ENCODE results near the gene AGAP9. TPM values are rescaled to one million over a fixed set of nuclear protein-coding genes. Genes with fewer than 3 reads are reported as not detected.
"Not testable (repeated sequence)": the region's sequence is repeated elsewhere in the genome, so short reads cannot be mapped to it uniquely, and the experiment has no call there.

Gene AGAP9
- total RNA-seq, 1 experiment from 2014 or later, result 8.6 TPM

- not testable (repeated sequence) for H3K18ac ChIP-seq (ENCODE audit: insufficient read length, low read depth, low read length); H4K20me1 ChIP-seq (ENCODE audit: control insufficient read depth, insufficient read depth, insufficient read length); H2BK12ac ChIP-seq (ENCODE audit: insufficient read length, low read depth, low read length); H3K9me3 Mint-ChIP-seq; H2AFZ ChIP-seq (ENCODE audit: low read length); H3K23me2 ChIP-seq (ENCODE audit: insufficient read length, low read depth, low read length, poor library complexity, severe bottlenecking); H4K8ac ChIP-seq (replicated peaks; ENCODE audit: insufficient read length, low read depth, low read length); H3K4me1 Mint-ChIP-seq; H3K79me1 ChIP-seq (ENCODE audit: insufficient read depth, low read depth, low read length, poor library complexity, severe bottlenecking); H3K4me1 ChIP-seq (ENCODE audit: insufficient read depth, low read length); H2BK20ac ChIP-seq (ENCODE audit: low read depth, low read length, poor library complexity, severe bottlenecking); H2BK5ac ChIP-seq (ENCODE audit: insufficient read length, low read length); H3K27me3 ChIP-seq (ENCODE audit: insufficient read depth, low read length); H3K36me3 Mint-ChIP-seq (ENCODE audit: insufficient read depth in 1 of 3, low read depth in 3 of 3); H3K4me3 Mint-ChIP-seq; DNase-seq; H3K23ac ChIP-seq (ENCODE audit: insufficient read length, low read depth, low read length); H3K9me3 ChIP-seq (ENCODE audit: control insufficient read depth, low read depth, low read length); H3K9ac ChIP-seq (ENCODE audit: extremely low read depth, insufficient read length, low read length); H3K27me3 Mint-ChIP-seq (ENCODE audit: low read depth); H3K14ac ChIP-seq (ENCODE audit: insufficient read depth, low read length); H3K4me2 ChIP-seq (ENCODE audit: insufficient read depth, insufficient read length, low read length); H2BK15ac ChIP-seq (ENCODE audit: low read depth, low read length); H4K91ac ChIP-seq (ENCODE audit: insufficient read length, low read depth, low read length); H4K5ac ChIP-seq (ENCODE audit: insufficient read length, low read depth, low read length); H3K27ac ChIP-seq (ENCODE audit: insufficient read length, low read depth, low read length); H3K27ac Mint-ChIP-seq; H2AK5ac ChIP-seq (ENCODE audit: insufficient read length, low read length); H2BK120ac ChIP-seq (ENCODE audit: low read depth, low read length, poor library complexity, severe bottlenecking); H3T11ph ChIP-seq (ENCODE audit: low read length); H3K4ac ChIP-seq (ENCODE audit: low read depth, low read length); H3K56ac ChIP-seq (ENCODE audit: insufficient read length, low read depth, low read length); H3K79me2 ChIP-seq (ENCODE audit: insufficient read depth, low read length)
- WGBS (ENCODE audit: extremely low coverage, insufficient read length, low lambda C conversion rate), result no CpG with 5 or more reads among the region's 1 CpG
These were observed 41.1 kb downstream of the AGAP9 start for GRCh38 chr10:47482367-47482766.

GRCh38 chr10:47481768-47482181 is 41.7 kb downstream of the AGAP9 start:
- not testable (repeated sequence) for H4K5ac ChIP-seq (ENCODE audit: insufficient read length, low read depth, low read length); H2AK5ac ChIP-seq (ENCODE audit: insufficient read length, low read length); H3K27ac Mint-ChIP-seq; DNase-seq; H2BK20ac ChIP-seq (ENCODE audit: low read depth, low read length, poor library complexity, severe bottlenecking); H3K27me3 Mint-ChIP-seq (ENCODE audit: low read depth); H3K4me2 ChIP-seq (ENCODE audit: insufficient read depth, insufficient read length, low read length); H3K4me3 Mint-ChIP-seq; H2BK12ac ChIP-seq (ENCODE audit: insufficient read length, low read depth, low read length); H4K91ac ChIP-seq (ENCODE audit: insufficient read length, low read depth, low read length); H2AFZ ChIP-seq (ENCODE audit: low read length); H3K4me1 Mint-ChIP-seq; H3K9ac ChIP-seq (ENCODE audit: extremely low read depth, insufficient read length, low read length); H3K56ac ChIP-seq (ENCODE audit: insufficient read length, low read depth, low read length); H2BK15ac ChIP-seq (ENCODE audit: low read depth, low read length); H2BK120ac ChIP-seq (ENCODE audit: low read depth, low read length, poor library complexity, severe bottlenecking); H3K4me1 ChIP-seq (ENCODE audit: insufficient read depth, low read length); H3K9me3 ChIP-seq (ENCODE audit: control insufficient read depth, low read depth, low read length); H2BK5ac ChIP-seq (ENCODE audit: insufficient read length, low read length); H3T11ph ChIP-seq (ENCODE audit: low read length); H4K20me1 ChIP-seq (ENCODE audit: control insufficient read depth, insufficient read depth, insufficient read length); H3K14ac ChIP-seq (ENCODE audit: insufficient read depth, low read length); H4K8ac ChIP-seq (replicated peaks; ENCODE audit: insufficient read length, low read depth, low read length); H3K4ac ChIP-seq (ENCODE audit: low read depth, low read length); H3K79me1 ChIP-seq (ENCODE audit: insufficient read depth, low read depth, low read length, poor library complexity, severe bottlenecking); H3K23me2 ChIP-seq (ENCODE audit: insufficient read length, low read depth, low read length, poor library complexity, severe bottlenecking); H3K36me3 Mint-ChIP-seq (ENCODE audit: insufficient read depth in 1 of 3, low read depth in 3 of 3); H3K27ac ChIP-seq (ENCODE audit: insufficient read length, low read depth, low read length); H3K79me2 ChIP-seq (ENCODE audit: insufficient read depth, low read length); H3K18ac ChIP-seq (ENCODE audit: insufficient read length, low read depth, low read length); H3K23ac ChIP-seq (ENCODE audit: insufficient read length, low read depth, low read length); H3K9me3 Mint-ChIP-seq; H3K27me3 ChIP-seq (ENCODE audit: insufficient read depth, low read length)
- no CpG with 5 or more reads among the region's 6 CpGs for WGBS (ENCODE audit: extremely low coverage, insufficient read length, low lambda C conversion rate)

Data from H9 (cell line).